ENCODE results near the gene SLC2A9. TPM values are rescaled to one million over a fixed set of nuclear protein-coding genes. Genes with fewer than 3 reads are reported as not detected.

Gene SLC2A9
- total RNA-seq, 1 donor from 2014 or later: 1.2 TPM

DNA sequence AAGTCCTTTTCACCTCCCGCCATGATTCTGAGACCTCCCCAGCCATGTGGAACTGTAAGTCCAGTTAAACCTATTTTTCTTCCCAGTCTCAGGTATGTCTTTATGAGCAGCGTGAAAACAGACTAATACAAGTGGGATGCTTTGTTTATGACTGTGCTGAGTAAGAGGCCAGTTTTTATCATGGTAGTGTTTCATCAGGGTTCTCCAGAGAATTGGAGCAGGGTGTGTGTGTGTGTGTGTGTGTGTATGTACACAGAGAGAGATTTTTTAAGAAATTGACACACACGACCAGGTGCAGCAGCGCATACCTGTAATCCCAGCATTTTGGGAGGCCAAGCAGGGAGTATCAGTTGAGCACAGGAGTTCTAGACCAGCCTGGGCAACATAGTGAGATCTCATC lies 34.6 kb upstream of the SLC2A9 start:
- H3K4me3 Mint-ChIP-seq: no peak overlapping the region
- ChIA-PET CTCF (no interaction called here), POLR2A (no interaction called here)
- no peak for ATAC-seq (ENCODE audit: low read depth)
- TF ChIP-seq, protein P1, sequence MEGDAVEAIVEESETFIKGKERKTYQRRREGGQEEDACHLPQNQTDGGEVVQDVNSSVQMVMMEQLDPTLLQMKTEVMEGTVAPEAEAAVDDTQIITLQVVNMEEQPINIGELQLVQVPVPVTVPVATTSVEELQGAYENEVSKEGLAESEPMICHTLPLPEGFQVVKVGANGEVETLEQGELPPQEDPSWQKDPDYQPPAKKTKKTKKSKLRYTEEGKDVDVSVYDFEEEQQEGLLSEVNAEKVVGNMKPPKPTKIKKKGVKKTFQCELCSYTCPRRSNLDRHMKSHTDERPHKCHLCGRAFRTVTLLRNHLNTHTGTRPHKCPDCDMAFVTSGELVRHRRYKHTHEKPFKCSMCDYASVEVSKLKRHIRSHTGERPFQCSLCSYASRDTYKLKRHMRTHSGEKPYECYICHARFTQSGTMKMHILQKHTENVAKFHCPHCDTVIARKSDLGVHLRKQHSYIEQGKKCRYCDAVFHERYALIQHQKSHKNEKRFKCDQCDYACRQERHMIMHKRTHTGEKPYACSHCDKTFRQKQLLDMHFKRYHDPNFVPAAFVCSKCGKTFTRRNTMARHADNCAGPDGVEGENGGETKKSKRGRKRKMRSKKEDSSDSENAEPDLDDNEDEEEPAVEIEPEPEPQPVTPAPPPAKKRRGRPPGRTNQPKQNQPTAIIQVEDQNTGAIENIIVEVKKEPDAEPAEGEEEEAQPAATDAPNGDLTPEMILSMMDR (IDR thresholded peaks at IDR 0.05): no peak
- no peaks in the 10 kb centered on the region for H3K27me3 Mint-ChIP-seq
- H3K9me3 Mint-ChIP-seq: peaks cover 2% of the 10 kb centered on the region
- H3K27ac Mint-ChIP-seq: no peak overlapping the region
- H3K4me1 Mint-ChIP-seq: no peaks in the 10 kb centered on the region
- intact Hi-C loops (cut with micrococcal nuclease): no loop called here
- no peak for DNase-seq
- peaks cover 7% of the 10 kb centered on the region for H3K36me3 Mint-ChIP-seq (ENCODE audit: low read depth)

DNA sequence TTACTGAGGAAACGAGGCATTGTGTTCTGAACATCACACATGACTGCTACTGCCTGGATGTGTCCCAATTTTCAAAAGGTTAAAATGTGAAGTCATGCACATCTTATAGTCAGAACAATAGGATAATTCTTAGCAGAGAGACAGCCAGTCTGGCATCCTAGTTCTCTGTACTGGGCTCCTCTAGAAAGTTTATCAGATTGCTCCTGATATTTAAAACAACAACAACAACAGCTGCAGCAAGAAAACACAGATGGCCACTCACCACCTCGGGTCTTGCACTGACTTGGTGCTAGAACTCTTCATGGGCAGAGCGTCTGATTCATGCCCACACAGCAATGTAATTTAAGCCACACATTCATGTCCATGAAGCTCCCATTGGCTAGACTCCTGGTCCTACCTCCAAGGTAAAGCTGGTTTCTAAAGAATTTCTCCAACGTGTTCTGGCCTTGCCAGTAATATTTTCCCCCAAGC lies 33.3 kb upstream of the SLC2A9 start:
- TF ChIP-seq, protein P1 (IDR thresholded peaks at IDR 0.05): no peak
- Mint-ChIP-seq H3K4me1 (no peaks in the 10 kb centered on the region), H3K36me3 (ENCODE audit: low read depth) (peaks cover 7% of the 10 kb centered on the region), H3K9me3 (peaks cover 2% of the 10 kb centered on the region), H3K27me3 (peaks cover 7% of the 10 kb centered on the region), H3K27ac (no peak overlapping the region), H3K4me3 (no peak overlapping the region)
- POLR2A ChIA-PET: no interaction called here
- DNase-seq: no peak
- CTCF ChIA-PET: no interaction called here
- no peak for ATAC-seq (ENCODE audit: low read depth)
- intact Hi-C loops (cut with micrococcal nuclease): no loop called here

GRCh38 chr4:10053635-10054453 lies 32.5 kb upstream of the SLC2A9 start:
- TF ChIP-seq, protein P1 (IDR thresholded peaks at IDR 0.05): no peak
- intact Hi-C loops (cut with micrococcal nuclease): no loop called here
- ChIA-PET POLR2A (no interaction called here), CTCF (no interaction called here)
- Mint-ChIP-seq H3K27me3 (peaks cover 7% of the 10 kb centered on the region), H3K27ac (no peak overlapping the region), H3K36me3 (ENCODE audit: low read depth) (peaks cover 6% of the 10 kb centered on the region), H3K9me3 (peaks cover 2% of the 10 kb centered on the region), H3K4me3 (no peak overlapping the region), H3K4me1 (no peaks in the 10 kb centered on the region)
- ATAC-seq (ENCODE audit: low read depth): no peak
- no peak for DNase-seq

- Mint-ChIP-seq H3K4me3 (no peak overlapping the region), H3K27ac (no peak overlapping the region), H3K36me3 (ENCODE audit: low read depth) (peaks cover 4% of the 10 kb centered on the region), H3K27me3 (peaks cover 7% of the 10 kb centered on the region), H3K4me1 (no peaks in the 10 kb centered on the region), H3K9me3 (no peaks in the 10 kb centered on the region)
- ChIA-PET POLR2A (no interaction called here), CTCF (no interaction called here)
- ATAC-seq (ENCODE audit: low read depth) (no peak), DNase-seq (no peak)
- intact Hi-C loops (cut with micrococcal nuclease): no loop called here
- TF ChIP-seq, protein P1 (IDR thresholded peaks at IDR 0.05): no peak
Observed at GRCh38 chr4:10051517-10052135, 30.3 kb upstream of the SLC2A9 start.

DNA sequence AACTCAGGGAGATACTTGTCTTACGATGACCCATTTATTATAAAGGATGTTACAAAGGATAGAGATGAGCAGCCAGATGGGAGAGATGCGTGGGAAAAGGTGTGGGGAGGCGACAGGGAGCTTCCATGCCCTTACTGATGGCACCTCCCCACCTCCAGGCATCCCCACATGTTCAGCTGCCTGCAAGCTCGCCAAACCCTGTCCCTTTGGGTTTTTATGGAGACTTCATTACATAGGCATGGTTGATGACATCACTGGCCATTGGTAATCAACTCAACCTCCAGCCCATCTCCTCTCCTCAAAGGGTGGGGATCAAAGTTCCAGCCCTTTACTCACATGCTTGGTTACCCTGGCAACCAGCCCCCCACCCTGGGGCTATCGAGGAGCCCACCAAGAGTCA lies 29.4 kb upstream of the SLC2A9 start:
- H3K9me3 Mint-ChIP-seq: no peaks in the 10 kb centered on the region
- TF ChIP-seq, protein P1 (IDR thresholded peaks at IDR 0.05): no peak
- DNase-seq (no peak), ATAC-seq (ENCODE audit: low read depth) (no peak)
- H3K36me3 Mint-ChIP-seq (ENCODE audit: low read depth): no peaks in the 10 kb centered on the region
- H3K27ac Mint-ChIP-seq: no peak overlapping the region
- peaks cover under 1% of the 10 kb centered on the region for H3K4me1 Mint-ChIP-seq
- H3K27me3 Mint-ChIP-seq: peaks cover 7% of the 10 kb centered on the region
- POLR2A ChIA-PET: no interaction called here
- H3K4me3 Mint-ChIP-seq: no peak overlapping the region
- intact Hi-C loops (cut with micrococcal nuclease): no loop called here
- CTCF ChIA-PET: no interaction called here
